NCI-H128 (cell line): ENCODE data around the gene NCOA3.
"Not testable (repeated sequence)": the region's sequence is repeated elsewhere in the genome, so short reads cannot be mapped to it uniquely, and the experiment has no call there.

Source experiments
- DNase-seq: peaks from one replicate; lab custom pipeline; 2025; ENCODE audit not compliant: unreplicated experiment; lab: John Stamatoyannopoulos, UW

Gene NCOA3

DNA sequence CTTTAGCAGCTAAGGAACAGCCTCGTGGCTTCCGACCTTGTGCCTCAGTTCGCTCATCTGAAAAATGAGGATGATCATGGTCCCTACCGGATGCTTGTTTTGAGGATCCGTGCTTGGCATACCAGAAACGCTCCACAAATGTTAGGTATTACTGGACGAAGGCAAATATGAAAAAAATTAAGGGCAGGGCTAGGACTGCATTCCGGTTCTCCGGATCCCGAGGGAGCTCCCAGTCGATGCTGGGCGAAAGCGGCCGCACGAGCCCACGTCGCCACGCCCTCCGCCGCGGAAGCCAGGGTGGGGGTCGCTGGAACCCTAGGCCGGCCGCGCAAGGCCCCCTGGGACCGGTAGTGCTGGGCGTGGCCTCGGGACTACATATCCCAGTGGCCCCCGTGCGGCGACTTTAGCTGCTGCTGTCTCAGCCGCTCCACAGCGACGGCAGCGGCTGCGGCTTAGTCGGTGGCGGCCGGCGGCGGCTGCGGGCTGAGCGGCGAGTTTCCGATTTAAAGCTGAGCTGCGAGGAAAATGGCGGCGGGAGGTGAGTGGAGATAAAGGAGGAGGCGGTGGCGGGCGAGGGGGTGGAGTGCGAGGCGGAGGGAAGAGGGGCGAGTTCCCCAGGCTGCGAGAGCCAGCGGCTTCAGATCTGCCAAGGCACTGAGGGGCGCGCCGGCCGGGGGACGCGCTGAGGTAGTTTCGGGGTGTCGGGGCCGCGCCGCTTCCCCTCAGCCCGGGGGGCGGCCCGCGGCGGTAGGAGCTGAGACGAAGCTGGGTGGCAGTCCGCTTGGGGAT lies at the start of gene NCOA3:
TSS of gene NCOA3 (plus strand) at position 406 of the 789 bp plus-strand sequence. CDS start 120,361 bp downstream, outside the sequence.
- DNase-seq, result peak; percentile 94

DNA sequence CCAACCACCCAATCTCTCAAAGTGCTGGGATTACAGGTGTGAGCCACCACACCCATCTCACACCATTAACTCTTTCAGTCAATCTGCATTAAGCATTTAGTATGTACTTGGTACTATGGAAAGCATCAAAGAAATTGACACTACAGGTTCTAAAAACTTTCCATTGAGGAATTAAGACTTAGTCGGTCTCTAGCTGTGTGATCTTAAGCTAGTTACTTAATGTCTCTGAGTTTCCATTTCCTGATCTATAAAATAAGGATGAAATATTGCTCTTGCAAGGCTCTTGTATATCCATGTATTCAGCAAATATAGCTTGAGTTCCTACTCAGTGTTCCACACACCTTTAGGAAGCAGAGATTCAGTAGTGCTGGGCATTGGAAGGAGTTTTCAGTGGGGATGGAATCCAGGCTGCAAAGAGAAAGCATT lies 48.9 kb upstream of the NCOA3 start:
- no peak for DNase-seq

DNA sequence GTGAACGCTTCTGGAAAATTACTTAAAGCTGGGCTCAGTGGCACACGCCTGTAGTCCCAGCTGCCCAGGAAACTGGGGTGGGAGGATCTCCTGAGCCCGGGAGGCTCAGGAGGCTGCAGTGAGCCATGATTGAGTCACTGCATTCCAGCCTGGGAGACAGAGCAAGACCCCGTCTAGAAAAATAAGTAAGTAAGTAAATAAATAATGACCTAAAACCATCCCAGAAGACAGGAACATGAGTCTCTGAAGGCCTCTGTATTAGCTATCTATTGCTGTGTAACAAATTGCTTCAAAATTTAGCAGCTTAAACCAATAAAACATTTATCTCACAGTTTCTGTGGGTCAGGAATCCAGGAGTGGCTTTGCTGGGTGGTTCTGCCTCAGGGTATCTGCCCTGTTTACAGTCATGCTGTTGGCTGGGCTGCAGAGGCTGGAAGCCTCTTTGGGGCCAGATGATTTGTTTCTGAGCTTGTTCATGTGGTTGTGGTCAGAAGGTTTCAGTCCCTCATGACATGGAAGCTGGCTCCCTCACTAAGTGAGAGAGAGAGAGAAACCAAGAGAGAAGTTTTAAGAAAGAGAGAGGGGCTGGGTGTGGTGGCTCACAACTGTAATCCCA lies 48.4 kb upstream of the NCOA3 start:
- DNase-seq, result no peak

DNA sequence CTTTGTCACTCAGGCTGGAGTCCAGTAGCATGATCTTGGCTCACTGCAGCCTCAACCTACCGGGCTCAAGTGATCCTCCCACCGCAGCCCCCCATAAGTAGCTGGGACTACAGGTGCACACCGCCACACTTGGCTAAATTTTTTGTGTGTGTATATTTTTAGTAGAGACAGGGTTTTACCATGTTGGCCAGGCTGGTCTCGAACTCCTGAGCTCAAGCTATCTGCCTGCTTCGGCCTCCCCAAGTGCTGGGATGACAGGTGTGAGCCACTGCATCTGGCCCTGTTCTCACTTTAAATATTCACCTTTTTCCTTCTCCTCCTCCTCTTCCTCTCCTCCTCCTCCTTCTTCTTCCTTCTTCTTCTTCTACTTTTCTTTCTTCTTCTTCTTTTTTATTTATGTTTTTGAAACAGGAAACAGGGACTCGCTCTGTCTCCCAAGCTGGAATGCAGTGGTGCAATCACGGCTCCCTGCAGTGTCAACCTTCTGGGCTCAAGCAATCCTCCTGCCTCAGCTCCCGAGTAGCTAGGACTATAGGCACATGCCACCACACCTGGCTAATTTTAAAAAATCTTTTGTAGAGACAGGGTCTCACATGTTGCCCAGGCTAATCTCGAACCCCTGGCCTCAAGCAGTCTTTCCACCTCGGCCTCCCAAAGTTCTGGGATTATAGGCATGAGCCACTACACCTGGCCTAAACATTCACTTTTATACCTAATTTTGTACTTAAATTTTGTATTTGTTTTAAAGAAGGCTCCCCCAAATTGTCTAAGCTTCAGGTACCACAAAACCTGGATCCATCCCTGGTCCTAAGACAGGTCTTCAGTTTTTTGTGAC lies 47.2 kb upstream of the NCOA3 start:
- no peak for DNase-seq

DNA sequence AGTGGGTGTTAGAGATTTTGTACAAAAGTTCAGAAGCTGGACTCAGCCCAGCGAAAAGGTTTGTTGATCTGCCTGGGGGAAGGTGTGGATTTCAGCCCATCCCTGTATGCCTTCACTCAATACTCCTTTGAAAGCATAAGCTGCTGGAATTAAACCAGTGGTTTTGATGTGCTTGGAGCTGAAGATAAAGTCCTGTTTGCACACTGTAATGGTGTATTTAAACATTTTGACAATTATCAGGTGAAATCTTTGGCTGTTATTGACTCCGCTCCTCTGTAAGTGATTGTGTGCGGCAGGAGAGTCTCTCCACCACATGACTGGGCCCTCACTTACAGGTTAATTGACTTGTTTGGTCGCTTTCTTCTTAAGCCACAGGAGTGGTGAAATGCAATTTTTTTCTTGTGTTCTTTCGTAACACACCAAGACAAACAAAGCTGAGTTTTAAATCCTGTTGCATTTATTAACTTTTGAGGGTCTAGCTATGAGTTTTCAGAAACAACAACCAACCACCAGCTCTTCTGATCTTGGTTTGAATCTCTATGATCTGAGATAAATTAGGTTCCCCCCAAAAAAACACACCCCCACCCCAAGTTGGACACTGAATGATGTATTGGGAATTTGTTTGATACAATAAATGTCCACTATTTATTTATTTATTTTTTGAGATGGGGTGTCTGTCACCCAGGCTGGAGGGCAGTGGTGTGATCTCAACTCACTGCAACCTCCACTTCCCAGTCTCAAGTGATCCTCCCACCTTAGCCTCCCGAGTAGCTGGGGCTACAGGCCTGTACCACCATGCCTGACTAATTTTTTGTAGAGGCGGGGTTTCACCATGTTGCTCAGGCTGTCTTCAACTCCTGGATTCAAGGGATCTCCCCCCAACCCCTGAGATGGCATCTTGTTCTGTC lies 46.3 kb upstream of the NCOA3 start:
- DNase-seq, result no peak

DNA sequence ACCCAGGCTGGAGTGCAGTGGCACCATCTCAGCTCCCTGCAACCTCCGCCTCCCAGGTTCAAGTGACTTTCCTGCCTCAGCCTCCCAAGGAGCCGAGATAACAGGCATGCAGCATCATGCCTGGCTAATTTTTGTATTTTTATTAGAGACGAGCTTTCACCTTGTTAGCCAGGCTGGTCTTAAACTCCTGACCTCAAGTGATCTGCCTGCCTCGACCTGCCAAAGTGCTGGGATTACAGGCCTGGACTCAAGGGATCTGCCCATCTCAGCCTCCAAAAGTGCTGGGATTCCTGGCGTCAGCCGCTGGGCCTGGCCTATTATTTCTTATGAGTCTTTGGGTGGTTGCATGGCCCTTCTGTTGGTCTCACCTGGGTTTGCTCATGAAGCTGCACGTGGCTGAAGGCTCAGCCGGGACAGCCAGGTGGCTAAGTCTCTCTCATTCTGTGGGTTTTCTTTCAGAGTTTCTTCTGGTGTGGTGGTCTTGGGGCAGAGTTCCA lies 45.6 kb upstream of the NCOA3 start:
- DNase-seq, result no peak

DNA sequence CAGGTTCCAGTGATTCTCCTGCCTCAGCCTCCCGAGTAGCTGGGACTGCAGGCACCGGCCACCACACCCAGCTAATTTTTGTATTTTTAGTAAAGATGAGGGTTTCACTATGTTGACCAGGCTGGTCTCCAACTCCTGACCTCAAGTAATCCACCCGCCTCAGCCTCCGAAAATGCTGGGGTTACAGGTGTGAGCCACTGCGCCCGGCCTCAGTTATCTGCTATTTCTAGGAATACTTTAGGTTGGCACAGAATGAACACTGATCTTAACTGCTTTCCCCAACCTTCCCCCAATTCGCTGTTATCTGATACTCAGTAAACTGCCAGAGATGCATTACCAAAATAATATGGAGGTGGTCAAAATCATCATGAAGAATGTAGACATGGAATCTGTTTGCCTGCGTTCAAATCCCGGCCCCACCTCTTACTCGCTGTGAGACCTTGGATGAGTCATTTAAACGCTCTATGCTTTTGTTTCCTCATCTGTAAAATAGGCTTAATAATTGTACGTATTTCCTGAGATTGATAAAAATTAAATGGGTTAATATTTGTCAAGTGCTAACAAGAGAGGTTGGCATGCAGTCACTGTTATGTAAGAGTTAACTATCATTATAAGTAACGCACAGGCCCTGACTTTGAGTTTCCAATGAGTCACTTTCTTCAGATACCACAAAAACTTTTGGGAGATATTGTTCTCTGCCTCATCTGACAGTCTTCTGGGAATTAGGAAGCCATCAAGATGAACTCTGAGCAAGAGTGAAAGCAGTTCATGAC lies 44.5 kb upstream of the NCOA3 start:
- DNase-seq, result no peak

DNA sequence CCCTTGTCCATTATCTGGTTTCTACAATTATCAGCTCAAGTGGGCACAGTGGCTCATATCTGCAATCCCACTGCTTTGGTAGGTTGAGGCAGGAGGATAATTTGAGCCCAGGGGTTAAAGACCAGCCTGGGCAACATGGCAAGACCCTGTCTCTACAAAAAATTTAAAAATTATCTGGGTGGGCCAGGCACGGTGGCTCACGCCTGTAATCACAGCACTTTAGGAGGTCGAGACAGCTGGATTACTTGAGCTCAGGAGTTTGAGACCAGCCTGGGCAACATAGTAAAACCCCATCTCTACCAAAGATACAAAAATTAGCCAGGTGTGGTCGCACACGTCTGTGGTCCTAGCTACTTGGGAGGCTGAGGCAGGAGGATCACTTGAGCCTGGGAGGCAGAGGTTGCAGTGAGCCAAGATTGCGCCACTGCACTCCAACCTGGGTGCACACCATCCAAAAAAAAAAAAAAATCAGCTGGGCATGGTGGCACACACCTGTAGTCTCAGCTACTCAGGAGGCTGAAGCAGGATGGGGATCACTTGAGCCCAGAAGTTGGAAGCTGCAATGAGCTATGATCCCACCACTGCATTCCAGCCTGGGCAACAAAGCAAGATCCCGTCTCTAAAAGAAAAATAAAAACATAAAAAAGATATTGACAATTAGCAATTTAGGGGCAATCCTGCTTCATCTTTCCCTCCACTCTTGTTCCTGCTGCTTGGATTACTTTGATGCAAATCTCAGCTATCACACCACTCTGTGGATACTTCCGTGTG lies 43.2 kb upstream of the NCOA3 start:
- not testable (repeated sequence) for DNase-seq

DNA sequence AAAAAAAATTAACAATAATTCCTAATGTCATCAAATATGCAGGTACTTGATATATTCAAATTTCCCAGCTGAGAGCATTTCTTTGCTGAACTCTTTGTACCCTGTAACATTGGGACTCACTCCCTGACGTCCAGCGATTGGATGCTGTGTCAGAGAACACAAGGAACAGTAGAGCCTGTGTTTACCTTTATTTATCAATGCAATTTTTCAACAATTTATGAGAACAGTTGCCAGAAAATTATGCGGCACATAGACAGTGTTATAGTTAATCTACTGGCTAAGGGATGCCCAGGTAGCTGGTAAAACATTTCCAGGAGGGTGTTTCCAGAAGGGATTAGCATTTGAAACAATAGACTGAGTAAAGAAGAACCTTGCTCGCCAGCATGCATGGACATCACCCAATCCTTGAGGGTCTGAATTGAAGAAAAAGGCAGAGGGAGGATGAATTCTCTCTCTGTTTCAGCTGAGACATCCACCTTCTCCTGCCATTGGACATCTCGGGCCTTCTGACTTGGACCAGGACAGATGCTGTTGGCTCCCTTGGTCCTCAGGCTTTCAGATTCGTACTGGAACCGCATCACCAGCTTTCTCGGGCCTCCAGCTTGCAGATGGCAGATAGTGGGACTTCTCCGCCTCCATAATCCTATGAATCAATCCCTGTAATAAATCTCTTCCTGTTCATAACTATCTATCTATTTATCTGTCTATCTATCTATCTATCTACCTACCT lies 42.2 kb upstream of the NCOA3 start:
- DNase-seq, result no peak

DNA sequence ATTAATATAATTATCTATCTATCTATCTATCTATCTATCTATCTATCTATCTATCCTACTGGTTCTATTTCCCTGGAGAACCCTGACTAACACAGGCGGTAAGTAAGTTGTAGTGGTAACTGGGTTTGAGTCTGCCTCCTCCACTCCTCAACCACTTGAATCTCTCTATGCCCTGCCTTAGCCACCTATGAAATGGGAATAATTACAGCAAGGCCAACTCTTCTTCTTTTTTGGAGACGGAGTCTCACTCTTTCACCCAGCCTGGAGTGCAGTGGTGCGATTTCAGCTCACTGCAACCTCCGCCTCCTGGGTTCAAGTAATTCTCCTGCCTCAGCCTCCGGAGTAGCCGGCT lies 41.0 kb upstream of the NCOA3 start:
- not testable (repeated sequence) for DNase-seq

DNA sequence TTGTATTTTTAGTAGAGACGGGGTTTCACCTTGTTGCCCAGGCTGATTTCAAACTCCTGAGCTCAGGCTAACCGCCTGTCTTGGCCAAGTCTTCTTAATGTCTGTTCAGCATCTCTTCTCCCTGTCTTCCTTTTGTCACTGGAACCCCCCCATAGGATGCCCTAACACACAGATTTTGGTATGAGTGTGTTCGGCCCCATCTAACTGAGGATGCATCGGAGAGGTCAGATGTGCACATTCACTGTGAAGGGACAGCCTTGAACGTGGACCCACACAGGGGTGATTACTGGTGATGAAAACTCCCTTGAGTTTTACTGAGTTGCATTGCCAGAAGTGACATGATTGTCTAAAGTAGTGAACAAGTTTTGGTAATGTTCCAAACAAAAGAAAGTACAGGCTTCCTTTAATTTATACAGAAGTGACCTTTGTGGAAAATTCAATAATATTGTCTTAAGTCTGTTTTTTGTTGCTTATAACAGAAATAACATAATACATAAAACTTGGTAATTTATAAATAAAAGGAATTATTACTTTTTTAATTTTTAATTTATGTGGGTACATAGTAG lies 40.5 kb upstream of the NCOA3 start:
- DNase-seq, result no peak

DNA sequence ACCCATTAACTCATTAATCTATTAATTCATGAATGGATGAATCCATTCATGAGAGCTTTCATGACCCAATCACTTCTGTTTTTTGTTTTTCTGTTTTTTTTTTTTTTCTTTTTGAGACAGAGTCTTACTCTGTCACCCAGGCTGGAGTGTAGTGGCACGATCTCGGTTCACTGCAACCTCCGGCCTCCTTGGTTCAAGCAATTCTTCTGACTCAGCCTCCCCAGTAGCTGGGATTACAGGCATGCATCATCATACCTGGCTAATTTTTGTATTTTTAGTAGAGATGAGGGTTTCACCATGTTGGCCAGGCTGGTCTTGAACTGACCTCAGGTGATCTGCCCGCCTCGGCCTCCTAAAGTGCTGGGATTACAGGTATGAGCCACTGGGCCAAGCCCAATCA lies 39.8 kb upstream of the NCOA3 start:
- not testable (repeated sequence) for DNase-seq

DNA sequence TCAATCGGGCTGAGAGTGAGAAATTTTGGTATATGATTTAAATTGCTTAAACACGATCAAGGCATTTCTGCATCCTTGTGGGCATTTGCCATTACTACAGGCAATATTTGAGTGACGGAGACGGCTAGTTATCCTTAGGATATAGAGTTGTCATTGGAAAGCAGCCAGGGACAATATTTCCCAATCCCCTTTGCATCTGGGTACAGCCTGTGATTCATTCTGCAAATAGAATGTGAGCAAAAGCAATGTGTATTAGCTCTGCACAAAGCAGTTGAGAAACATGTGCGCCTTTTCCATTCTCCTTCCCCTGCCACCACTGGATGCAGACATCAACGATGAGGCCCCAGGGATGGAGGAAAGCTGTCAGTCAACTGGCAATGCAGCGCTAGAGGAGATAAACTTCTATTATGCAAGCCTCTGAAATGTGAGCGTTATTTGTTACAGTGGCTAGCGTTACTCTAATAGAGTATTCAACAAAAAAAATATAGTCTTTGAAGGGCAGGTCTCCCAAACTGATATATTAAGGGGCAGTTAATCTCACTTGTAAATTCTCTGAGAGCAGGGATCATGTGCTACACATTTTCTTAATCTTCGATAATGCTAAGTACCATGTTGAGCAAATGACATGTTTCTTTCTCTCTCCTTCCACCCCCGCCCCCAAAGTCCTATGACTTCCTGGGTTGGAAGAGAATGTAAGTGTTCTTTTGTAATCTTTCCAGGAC lies 37.1 kb upstream of the NCOA3 start:
- DNase-seq, result no peak

DNA sequence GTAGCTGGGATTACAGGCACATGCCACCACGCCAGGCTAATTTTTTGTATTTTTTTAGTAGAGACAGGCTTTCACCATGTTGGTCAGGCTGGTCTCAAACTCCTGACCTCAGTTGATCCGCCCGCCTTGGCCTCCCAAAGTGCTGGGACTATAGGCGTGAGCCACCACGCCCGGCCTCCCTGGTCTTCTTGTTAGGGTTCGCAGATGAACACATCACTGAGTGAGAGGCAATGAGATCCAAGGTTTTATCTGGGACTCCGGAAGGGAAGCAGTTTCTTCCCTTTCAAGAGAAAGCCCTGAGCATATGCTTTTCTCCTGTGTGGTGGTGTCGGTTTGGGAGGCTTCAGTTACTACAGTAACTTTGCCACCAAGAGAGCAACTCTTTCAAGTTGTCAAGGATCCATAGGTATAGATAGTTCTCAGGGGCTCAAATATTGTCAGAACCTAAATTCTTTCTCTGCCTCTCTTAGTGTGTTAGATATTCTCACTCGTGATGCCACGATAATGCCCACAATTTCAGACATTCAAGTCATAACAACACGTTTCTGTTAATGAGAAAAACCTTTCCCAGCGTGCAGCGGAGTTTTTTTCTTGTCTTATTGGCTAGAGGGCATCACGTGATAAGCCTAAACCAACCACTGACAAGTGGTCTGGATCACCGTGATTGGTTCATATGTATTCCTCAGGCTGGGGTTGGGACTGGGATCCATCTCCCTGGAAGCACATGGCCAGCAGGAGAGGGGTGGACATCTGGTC lies 36.2 kb upstream of the NCOA3 start:
- no peak for DNase-seq

DNA sequence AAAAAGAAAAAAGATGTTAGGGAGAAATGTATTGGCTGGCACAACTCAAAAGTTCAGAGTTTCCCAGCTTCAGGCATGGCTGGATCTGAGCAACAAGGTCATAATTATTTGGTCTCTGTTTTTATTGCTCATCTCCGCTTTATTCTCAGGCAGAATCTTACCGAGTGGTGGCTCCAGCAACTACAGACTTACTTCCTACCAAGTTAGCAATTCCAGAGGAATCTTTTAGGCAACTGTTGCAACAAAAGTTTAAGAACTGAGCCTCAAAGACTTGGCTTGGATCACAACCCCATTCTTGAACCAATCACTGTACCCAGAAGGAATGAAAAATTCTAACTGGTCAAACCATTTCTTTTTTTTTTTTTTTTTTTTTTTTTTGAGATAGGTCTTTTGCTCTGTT lies 35.5 kb upstream of the NCOA3 start:
- no peak for DNase-seq

DNA sequence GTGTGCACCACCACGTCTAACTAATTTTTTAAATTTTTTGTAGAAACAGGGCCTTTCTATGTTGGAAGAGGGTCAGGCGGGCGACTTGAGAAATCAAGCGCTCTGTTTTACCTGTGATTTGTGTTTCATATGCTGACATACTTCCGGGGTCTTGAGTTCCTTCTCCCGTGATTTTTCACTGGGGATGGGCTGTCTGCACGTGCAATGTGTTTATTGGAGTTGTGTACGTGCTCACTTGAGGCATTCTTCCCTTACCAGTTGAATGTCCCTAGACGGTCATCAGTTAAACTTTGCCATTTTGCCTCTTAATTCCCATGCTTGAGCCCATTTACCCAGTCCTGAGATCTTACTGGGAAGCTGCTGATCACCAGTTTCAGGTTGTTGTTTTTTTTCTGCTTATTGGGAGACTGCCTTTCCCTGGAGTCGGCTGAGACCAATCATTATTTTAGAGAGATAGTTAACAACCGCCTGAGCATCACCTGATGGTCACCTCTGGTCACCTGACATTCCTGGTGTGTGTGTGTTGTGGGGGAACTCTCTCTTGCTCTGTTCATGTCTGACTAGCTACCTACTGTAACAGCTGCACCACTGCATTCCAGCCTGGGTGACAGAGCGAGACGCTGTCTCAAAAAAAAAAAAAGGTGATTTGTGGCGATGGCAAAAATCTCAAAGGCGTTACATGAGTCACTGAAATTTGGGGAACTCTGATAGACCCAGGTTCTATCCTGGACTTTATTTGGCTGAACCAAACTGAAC lies 34.8 kb upstream of the NCOA3 start:
- no peak for DNase-seq
